Calu3 (cell line): ENCODE results near the gene CNGA4. TPM values are rescaled to one million over a fixed set of nuclear protein-coding genes. Genes with fewer than 3 reads are reported as not detected.
A peak's percentile ranks its signal among the peaks of the same experiment; 100 is the strongest.

ENCODE experiments used
- BruUV-seq: library from RNA; stranded (reverse); fragments of 400-500 nt; replicated peaks from 2 replicates; lab custom pipeline; 2021; lab: Mats Ljungman, UMichigan
- CTCF ChIA-PET: fragments of 300-600 bp; sonication (Branson Sonifier 250); formaldehyde crosslinking; loops from one replicate; lab custom pipeline; 2022; ENCODE audit warnings: antibody characterized with exemption; lab: Charles Lee
- DNase-seq: peaks from one replicate; pipeline ENCODE4 v3.0.0; 2022
- H3K27ac Mint-ChIP-seq: one replicate; pipeline ENCODE4 v1.8.0; 2022; ENCODE audit warnings: mixed read lengths; ENCODE audit not compliant: unreplicated experiment
- H3K27me3 Mint-ChIP-seq: one replicate; pipeline ENCODE4 v1.8.0; 2022; ENCODE audit warnings: mixed read lengths; ENCODE audit not compliant: unreplicated experiment
- H3K36me3 Mint-ChIP-seq: one replicate; pipeline ENCODE4 v1.8.0; 2022; ENCODE audit warnings: mild to moderate bottlenecking, moderate library complexity, mixed read lengths; ENCODE audit not compliant: insufficient read depth, unreplicated experiment
- H3K4me1 Mint-ChIP-seq: one replicate; pipeline ENCODE4 v1.8.0; 2022; ENCODE audit warnings: mild to moderate bottlenecking, low read depth, mixed read lengths; ENCODE audit not compliant: unreplicated experiment
- H3K4me3 Mint-ChIP-seq: one replicate; pipeline ENCODE4 v1.8.0; 2022; ENCODE audit warnings: mild to moderate bottlenecking, low read depth, moderate library complexity, mixed read lengths; ENCODE audit not compliant: unreplicated experiment
- H3K9me3 Mint-ChIP-seq: one replicate; pipeline ENCODE4 v1.8.0; 2022; ENCODE audit warnings: low read depth, mixed read lengths; ENCODE audit not compliant: unreplicated experiment
- intact Hi-C: fragments of 100-400 bp; cut with micrococcal nuclease; formaldehyde crosslinking; loops from one replicate; pipeline ENCODE4 v1.10.0; 2022; ENCODE audit not compliant: unreplicated experiment
- total RNA-seq: library from RNA; stranded (reverse); gene quantifications from 2 replicates; pipeline ENCODE4 v1.2.3, GENCODE V29; 2022
- TF ChIP-seq, protein P1 (sequence below): fragments of 200-600 bp; IDR thresholded peaks from one replicate; pipeline ENCODE4 v1.8.0; 2022; ENCODE audit warnings: antibody characterized with exemption; ENCODE audit not compliant: unreplicated experiment

The CNGA4 gene
- total RNA-seq, 1 experiment from 2014 or later = not detected

DNA sequence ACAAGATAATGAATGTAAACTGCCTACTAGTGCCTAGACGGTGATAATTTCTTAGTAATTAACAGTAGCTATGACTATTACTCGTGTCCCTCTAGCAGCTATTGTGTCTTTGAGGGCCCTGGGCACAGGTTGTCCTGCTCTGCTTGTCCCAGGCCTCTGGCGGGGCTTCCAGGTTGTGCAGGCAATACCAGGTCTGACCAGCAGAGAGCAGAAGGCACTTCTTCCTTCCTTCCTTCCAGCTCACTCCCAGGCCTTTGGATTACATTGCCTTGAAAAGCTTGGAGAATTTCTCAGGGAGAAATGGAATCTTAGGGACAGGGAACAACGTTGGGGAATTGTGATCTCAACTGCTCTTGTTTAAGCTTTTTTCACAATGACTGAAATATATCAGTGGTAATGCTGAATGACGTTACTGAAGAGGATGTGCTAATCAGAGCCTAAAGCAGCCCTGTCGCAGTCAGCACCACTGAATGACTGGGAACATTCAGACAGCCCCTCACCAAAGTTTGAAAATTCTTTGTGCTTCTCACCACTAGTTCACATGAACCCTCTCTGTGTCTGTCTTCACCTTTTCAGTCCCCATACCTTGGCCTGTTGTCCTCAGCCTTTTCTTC, 12.3 kb downstream of the CNGA4 start:
- CTCF ChIA-PET = interaction anchor here (0.6 to 3.4 kb wide), 10 partner anchors 9 to 112 kb away, joined by 3 to 33 read pairs (median 4); partner anchors contain the start of gene FHIP1B
- no TSS peak for BruUV-seq
- intact Hi-C loops = loop anchor here (1.0 to 5.0 kb wide), 3 partner anchors 46 to 103 kb away; no protein-coding TSS in a partner anchor
- Mint-ChIP-seq H3K4me3 (no peak overlapping the region), H3K9me3 (no peaks in the 10 kb centered on the region), H3K27ac (no peak overlapping the region), H3K4me1 (no peaks in the 10 kb centered on the region), H3K27me3 (no peaks in the 10 kb centered on the region), H3K36me3 (no peaks in the 10 kb centered on the region)
- DNase-seq = peak; percentile 83
- TF ChIP-seq, protein P1, sequence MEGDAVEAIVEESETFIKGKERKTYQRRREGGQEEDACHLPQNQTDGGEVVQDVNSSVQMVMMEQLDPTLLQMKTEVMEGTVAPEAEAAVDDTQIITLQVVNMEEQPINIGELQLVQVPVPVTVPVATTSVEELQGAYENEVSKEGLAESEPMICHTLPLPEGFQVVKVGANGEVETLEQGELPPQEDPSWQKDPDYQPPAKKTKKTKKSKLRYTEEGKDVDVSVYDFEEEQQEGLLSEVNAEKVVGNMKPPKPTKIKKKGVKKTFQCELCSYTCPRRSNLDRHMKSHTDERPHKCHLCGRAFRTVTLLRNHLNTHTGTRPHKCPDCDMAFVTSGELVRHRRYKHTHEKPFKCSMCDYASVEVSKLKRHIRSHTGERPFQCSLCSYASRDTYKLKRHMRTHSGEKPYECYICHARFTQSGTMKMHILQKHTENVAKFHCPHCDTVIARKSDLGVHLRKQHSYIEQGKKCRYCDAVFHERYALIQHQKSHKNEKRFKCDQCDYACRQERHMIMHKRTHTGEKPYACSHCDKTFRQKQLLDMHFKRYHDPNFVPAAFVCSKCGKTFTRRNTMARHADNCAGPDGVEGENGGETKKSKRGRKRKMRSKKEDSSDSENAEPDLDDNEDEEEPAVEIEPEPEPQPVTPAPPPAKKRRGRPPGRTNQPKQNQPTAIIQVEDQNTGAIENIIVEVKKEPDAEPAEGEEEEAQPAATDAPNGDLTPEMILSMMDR = peak; percentile 76

DNA sequence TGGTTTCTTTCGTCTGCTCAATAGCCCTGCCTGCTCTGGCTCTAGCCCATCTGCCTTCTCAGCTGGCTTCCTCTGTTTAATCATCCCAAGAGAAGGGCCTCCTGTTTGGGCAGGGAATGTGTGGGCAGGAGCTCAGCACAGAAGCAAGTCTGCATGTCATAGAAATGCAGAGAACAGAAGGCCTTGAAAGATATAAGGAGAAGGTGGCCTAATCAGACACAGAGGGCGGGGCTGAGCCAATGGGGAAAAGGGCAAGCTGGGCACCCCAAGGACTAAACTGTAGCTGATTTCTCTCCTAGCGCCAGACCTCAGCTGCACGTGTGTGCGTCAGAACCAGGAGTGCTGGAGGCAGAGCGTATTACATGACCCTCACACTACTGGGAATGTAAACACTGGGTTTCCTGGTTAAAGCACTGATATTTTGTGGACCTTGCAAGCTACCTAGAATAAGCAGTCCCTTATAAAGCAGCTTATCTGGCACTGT, 13.1 kb downstream of the CNGA4 start:
- no peaks in the 10 kb centered on the region for H3K4me1 Mint-ChIP-seq
- CTCF ChIA-PET = interaction anchor here (1.3 to 3.4 kb wide), 4 partner anchors 8 to 111 kb away, joined by 3 to 21 read pairs (median 11); partner anchors contain the start of gene FHIP1B
- no peak overlapping the region for H3K4me3 Mint-ChIP-seq
- H3K27me3 Mint-ChIP-seq = no peaks in the 10 kb centered on the region
- DNase-seq = no peak
- no peaks in the 10 kb centered on the region for H3K9me3 Mint-ChIP-seq
- TF ChIP-seq, protein P1 = no peak
- intact Hi-C loops = loop anchor here (1.0 to 5.0 kb wide), 3 partner anchors 45 to 102 kb away; no protein-coding TSS in a partner anchor
- no peak overlapping the region for H3K27ac Mint-ChIP-seq
- no peaks in the 10 kb centered on the region for H3K36me3 Mint-ChIP-seq
- BruUV-seq = no TSS peak

DNA sequence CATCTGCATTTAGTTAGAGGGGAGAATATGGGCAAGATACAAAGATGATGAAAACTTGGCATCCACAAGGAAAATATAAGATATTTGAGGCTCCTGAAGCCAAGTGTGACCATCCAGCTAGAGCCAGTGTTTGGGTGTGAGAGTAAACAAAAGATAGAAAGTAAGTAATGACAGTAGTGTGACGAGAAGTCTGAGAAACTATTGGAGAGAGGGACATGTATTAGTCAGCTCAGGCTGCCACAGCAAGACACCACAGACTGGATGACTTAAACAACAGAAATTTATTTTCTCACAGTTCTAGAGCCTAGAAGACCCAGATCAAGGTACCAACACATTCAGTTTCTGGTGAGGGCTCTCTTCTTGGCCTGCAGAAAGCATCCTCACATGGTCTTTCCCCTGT, 14.3 kb downstream of the CNGA4 start:
- no peak overlapping the region for H3K4me3 Mint-ChIP-seq
- DNase-seq = no peak
- intact Hi-C loops = loop anchor here (5.0 kb wide), 1 partner anchor 44 kb away; no protein-coding TSS in a partner anchor
- no peaks in the 10 kb centered on the region for H3K36me3 Mint-ChIP-seq
- no peaks in the 10 kb centered on the region for H3K4me1 Mint-ChIP-seq
- CTCF ChIA-PET = interaction anchor here (1.2 to 3.4 kb wide), 3 partner anchors 7 to 110 kb away, joined by 3 to 21 read pairs (median 7); no protein-coding TSS in a partner anchor
- BruUV-seq = no TSS peak
- no peaks in the 10 kb centered on the region for H3K27me3 Mint-ChIP-seq
- TF ChIP-seq, protein P1 = no peak
- no peak overlapping the region for H3K27ac Mint-ChIP-seq
- no peaks in the 10 kb centered on the region for H3K9me3 Mint-ChIP-seq

DNA sequence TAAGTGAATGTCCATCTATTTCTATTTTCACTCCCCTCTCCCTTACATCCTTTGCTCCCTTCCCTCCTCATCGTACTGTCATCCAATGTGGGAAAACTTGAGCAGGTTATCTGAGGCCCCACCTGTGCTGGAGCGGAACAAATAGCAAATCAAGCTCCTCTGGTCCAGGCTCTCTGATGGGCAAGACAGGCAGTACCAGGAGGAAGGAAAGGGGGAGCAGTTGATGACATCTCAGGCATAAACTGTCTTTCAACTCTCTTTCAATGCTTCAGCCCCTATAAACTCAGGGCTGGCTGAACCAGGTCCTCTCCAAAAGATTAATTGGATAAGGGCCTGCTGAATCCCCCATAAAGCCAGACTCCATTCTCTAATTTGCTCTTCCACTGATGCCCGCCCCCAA, 19.3 kb downstream of the CNGA4 start:
- Mint-ChIP-seq H3K9me3 (no peaks in the 10 kb centered on the region), H3K36me3 (no peaks in the 10 kb centered on the region), H3K4me1 (no peaks in the 10 kb centered on the region), H3K27me3 (no peaks in the 10 kb centered on the region), H3K4me3 (no peak overlapping the region), H3K27ac (no peak overlapping the region)
- intact Hi-C loops = no loop called here
- CTCF ChIA-PET = interaction anchor here (1.0 to 1.4 kb wide), 3 partner anchors 8 to 95 kb away, joined by 3 to 4 read pairs (median 3); no protein-coding TSS in a partner anchor
- BruUV-seq = no TSS peak
- TF ChIP-seq, protein P1 = no peak
- no peak for DNase-seq
